ENCODE results near the gene CAMK2A.
A peak's percentile ranks its signal among the peaks of the same experiment; 100 is the strongest.

The CAMK2A gene

DNA sequence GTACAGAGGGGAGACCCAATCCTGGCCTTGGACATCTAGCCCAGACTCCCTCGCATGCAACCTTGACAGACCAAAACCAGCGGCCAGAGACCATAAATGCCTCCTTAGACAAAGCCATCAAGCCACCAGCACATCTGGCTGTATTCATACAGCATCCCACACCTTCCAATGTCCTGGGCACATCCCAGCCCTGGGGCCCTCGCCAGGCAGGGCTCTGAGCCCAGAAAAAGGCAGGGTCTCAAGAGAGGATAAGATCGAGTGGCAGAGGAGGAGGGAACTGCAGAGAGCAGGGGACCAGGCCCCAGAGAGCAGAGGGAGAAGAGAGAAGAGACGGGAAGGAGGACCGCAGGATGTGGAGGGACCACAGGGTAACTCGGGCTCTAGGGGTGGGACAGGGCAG lies 45.4 kb downstream of the CAMK2A start:
- ChIA-PET CTCF (no interaction called here), POLR2A (no interaction called here)
- Histone ChIP-seq H3K9me3 (ENCODE audit: control insufficient read depth, insufficient read depth, low read depth, low read length) (no peaks in the 10 kb centered on the region), H3K4me1 (ENCODE audit: control insufficient read depth, insufficient read depth, low read length) (no peaks in the 10 kb centered on the region), H3K36me3 (ENCODE audit: control insufficient read depth in 2 of 2, insufficient read depth in 1 of 2, low read length in 2 of 2) (no peaks in the 10 kb centered on the region), H3K4me3 (ENCODE audit: low read depth, low read length) (no peak overlapping the region), H3K27ac (ENCODE audit: extremely low read depth, low read depth, low read length) (no peak overlapping the region)
- TF ChIP-seq ZBTB8A (tag by site-specific recombination; IDR thresholded peaks at IDR 0.05) = peak; percentile 18; the same call in 1 of the 2 replicates
- TF ChIP-seq ZNF747 (tag by site-specific recombination; IDR thresholded peaks at IDR 0.05) = no peak

DNA sequence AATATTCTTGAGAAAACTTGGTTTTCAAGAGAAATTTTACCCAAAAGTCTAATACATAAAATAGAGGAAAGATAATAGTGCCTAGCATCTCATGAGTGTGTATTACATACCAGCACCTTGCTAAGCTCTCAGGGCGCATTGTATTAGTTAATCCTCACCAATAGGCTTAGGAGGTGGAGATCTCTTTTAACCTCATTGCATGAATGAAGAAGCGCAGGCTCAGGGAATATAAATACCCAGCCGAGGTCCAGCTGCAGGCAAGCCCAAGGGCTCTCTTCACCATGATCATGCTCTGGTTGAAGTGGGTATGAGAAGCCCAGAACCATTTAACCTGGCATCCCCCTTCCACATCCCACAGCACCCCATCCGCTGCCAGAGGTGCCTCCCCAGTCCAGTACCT lies 46.0 kb downstream of the CAMK2A start:
- TF ChIP-seq ZSCAN23 (tag by site-specific recombination; IDR thresholded peaks at IDR 0.05) = no peak
- TF ChIP-seq, protein P1, sequence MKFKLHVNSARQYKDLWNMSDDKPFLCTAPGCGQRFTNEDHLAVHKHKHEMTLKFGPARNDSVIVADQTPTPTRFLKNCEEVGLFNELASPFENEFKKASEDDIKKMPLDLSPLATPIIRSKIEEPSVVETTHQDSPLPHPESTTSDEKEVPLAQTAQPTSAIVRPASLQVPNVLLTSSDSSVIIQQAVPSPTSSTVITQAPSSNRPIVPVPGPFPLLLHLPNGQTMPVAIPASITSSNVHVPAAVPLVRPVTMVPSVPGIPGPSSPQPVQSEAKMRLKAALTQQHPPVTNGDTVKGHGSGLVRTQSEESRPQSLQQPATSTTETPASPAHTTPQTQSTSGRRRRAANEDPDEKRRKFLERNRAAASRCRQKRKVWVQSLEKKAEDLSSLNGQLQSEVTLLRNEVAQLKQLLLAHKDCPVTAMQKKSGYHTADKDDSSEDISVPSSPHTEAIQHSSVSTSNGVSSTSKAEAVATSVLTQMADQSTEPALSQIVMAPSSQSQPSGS (tag by site-specific recombination; IDR thresholded peaks at IDR 0.05; ENCODE audit: low read depth) = no peak
- TF ChIP-seq SETDB1 (IDR thresholded peaks at IDR 0.05; ENCODE audit: insufficient read length, low read length) = no peak
- no peak for TF ChIP-seq ZBTB7A (tag by site-specific recombination; IDR thresholded peaks at IDR 0.05; ENCODE audit: low read depth)
- no peak for TF ChIP-seq FEZF1 (tag by site-specific recombination; IDR thresholded peaks at IDR 0.05)
- TF ChIP-seq HOXA7 (CRISPR knock-in tag; IDR thresholded peaks at IDR 0.05; ENCODE audit: borderline replicate concordance) = no peak
- H3K36me3 ChIP-seq (ENCODE audit: control insufficient read depth in 2 of 2, insufficient read depth in 1 of 2, low read length in 2 of 2) = no peaks in the 10 kb centered on the region
- H3K4me1 ChIP-seq (ENCODE audit: control insufficient read depth, insufficient read depth, low read length) = no peaks in the 10 kb centered on the region
- no peak overlapping the region for H3K4me3 ChIP-seq (ENCODE audit: low read depth, low read length)
- H3K27ac ChIP-seq (ENCODE audit: extremely low read depth, low read depth, low read length) = no peak overlapping the region
- no peaks in the 10 kb centered on the region for H3K9me3 ChIP-seq (ENCODE audit: control insufficient read depth, insufficient read depth, low read depth, low read length)
- ChIA-PET CTCF (no interaction called here), POLR2A (no interaction called here)

DNA sequence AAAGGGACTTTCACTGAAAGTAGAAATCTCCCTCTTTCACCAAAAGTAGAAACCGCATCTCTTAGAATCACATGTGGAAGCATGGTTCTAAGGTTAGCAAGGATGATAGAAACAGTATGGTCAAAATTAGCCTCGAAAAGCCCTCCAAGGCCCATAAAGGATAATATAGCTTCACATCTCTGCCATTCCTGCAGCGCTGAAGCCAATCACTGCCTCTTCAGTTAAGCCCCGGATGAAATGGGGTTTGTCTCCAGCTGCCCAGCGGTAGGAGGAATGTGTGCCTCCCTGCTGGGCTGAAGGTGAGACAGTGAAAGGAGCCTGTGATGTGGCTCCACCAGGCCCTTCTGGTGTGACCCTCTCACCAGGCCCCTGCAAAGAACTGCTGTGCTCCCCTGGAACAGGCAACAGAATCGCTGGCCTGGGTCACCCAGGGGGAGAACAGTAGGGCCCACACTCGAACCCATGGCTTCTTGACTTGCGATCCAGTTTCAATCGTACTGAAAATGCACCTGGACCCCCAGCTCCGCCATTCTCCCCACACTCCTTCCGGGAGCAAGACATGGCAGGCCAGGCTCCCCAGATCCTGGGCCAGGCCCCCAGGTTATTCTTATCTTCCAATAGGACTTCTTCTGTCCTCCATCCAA lies 47.2 kb downstream of the CAMK2A start:
- H3K27ac ChIP-seq (ENCODE audit: extremely low read depth, low read depth, low read length) = no peak overlapping the region
- H3K9me3 ChIP-seq (ENCODE audit: control insufficient read depth, insufficient read depth, low read depth, low read length) = no peaks in the 10 kb centered on the region
- POLR2A ChIA-PET = no interaction called here
- CTCF ChIA-PET = interaction anchor here (1.1 to 1.2 kb wide), 2 partner anchors 24 to 108 kb away, joined by 4 read pairs; no protein-coding TSS in a partner anchor
- H3K4me3 ChIP-seq (ENCODE audit: low read depth, low read length) = no peak overlapping the region
- TF ChIP-seq ZBTB21 (tag by site-specific recombination; IDR thresholded peaks at IDR 0.05) (no peak), KLF7 (tag by site-specific recombination; IDR thresholded peaks at IDR 0.05; ENCODE audit: borderline replicate concordance) (no peak), ZSCAN23 (tag by site-specific recombination; IDR thresholded peaks at IDR 0.05) (no peak), ZIC2 (tag by site-specific recombination; IDR thresholded peaks at IDR 0.05) (peak; percentile 43)
- TF ChIP-seq, protein P2, sequence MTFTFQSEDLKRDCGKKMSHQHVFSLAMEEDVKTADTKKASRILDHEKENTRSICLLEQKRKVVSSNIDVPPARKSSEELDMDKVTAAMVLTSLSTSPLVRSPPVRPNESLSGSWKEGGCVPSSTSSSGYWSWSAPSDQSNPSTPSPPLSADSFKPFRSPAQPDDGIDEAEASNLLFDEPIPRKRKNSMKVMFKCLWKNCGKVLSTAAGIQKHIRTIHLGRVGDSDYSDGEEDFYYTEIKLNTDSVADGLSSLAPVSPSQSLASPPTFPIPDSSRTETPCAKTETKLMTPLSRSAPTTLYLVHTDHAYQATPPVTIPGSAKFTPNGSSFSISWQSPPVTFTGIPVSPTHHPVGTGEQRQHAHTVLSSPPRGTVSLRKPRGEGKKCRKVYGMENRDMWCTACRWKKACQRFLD (tag by site-specific recombination; IDR thresholded peaks at IDR 0.05) = no peak
- no peaks in the 10 kb centered on the region for H3K36me3 ChIP-seq (ENCODE audit: control insufficient read depth in 2 of 2, insufficient read depth in 1 of 2, low read length in 2 of 2)
- no peaks in the 10 kb centered on the region for H3K4me1 ChIP-seq (ENCODE audit: control insufficient read depth, insufficient read depth, low read length)

DNA sequence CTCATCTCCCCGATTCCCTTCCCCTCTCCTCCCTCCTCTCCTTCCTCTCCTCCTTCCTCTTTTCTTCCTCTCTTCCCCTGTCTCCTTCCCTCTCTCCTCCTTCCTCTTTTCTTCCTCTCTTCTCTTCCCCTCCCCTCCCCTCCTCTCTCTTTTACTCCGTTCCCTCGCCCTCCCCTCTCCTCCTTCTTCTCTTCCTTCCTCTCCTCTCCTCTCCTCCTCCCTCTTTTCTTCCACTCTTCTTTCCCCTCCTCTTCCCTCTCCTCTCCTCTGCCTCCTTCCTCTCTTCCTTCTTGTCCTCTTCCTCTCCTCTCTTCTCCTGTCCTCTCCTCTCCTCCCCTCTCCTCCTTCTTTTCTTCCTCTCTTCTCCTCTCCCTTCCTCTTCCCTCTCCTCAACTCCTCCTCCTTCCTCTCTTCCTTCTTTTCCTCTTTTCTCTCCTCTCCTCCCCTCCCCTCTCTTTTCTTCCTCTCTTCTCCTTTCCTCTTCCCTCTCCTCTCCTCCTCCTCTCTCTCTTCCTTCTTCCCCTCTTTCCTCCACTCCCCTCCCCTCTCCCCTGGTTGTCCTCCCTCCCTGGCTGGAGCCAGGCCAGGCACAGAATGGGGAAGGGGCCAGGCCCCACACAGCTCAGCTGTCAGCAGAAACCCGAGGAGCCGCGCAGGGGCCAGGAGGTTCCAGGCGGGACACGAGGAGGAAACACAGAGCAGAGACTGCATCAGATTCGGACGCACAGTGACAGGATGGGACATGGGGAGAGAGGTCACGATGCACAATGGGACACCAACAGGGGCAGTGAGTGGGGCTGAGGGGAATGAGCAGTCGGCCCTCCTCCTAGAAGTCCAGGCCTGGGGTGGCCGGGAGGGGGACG lies 48.0 kb downstream of the CAMK2A start:
- H3K9me3 ChIP-seq (ENCODE audit: control insufficient read depth, insufficient read depth, low read depth, low read length) = no peaks in the 10 kb centered on the region
- H3K36me3 ChIP-seq (ENCODE audit: control insufficient read depth in 2 of 2, insufficient read depth in 1 of 2, low read length in 2 of 2) = no peaks in the 10 kb centered on the region
- ChIA-PET CTCF (interaction anchor here (1.1 kb wide), 1 partner anchor 109 kb away, joined by 4 read pairs; no protein-coding TSS in a partner anchor), POLR2A (no interaction called here)
- H3K4me3 ChIP-seq (ENCODE audit: low read depth, low read length) = no peak overlapping the region
- H3K27ac ChIP-seq (ENCODE audit: extremely low read depth, low read depth, low read length) = no peak overlapping the region
- no peaks in the 10 kb centered on the region for H3K4me1 ChIP-seq (ENCODE audit: control insufficient read depth, insufficient read depth, low read length)
- TF ChIP-seq ZNF19 (tag by site-specific recombination; IDR thresholded peaks at IDR 0.05; ENCODE audit: low read depth) = no peak
- TF ChIP-seq ZNF423 (tag by site-specific recombination; IDR thresholded peaks at IDR 0.05) = no peak
- TF ChIP-seq ZNF560 (tag by site-specific recombination; IDR thresholded peaks at IDR 0.05; ENCODE audit: borderline replicate concordance) = no peak
- TF ChIP-seq, protein P3, sequence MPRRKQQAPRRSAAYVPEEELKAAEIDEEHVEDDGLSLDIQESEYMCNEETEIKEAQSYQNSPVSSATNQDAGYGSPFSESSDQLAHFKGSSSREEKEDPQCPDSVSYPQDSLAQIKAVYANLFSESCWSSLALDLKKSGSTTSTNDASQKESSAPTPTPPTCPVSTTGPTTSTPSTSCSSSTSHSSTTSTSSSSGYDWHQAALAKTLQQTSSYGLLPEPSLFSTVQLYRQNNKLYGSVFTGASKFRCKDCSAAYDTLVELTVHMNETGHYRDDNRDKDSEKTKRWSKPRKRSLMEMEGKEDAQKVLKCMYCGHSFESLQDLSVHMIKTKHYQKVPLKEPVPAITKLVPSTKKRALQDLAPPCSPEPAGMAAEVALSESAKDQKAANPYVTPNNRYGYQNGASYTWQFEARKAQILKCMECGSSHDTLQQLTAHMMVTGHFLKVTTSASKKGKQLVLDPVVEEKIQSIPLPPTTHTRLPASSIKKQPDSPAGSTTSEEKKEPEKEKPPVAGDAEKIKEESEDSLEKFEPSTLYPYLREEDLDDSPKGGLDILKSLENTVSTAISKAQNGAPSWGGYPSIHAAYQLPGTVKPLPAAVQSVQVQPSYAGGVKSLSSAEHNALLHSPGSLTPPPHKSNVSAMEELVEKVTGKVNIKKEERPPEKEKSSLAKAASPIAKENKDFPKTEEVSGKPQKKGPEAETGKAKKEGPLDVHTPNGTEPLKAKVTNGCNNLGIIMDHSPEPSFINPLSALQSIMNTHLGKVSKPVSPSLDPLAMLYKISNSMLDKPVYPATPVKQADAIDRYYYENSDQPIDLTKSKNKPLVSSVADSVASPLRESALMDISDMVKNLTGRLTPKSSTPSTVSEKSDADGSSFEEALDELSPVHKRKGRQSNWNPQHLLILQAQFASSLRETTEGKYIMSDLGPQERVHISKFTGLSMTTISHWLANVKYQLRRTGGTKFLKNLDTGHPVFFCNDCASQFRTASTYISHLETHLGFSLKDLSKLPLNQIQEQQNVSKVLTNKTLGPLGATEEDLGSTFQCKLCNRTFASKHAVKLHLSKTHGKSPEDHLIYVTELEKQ (tag by site-specific recombination; IDR thresholded peaks at IDR 0.05; ENCODE audit: borderline replicate concordance) = no peak
- no peak for TF ChIP-seq ZNF341 (tag by site-specific recombination; IDR thresholded peaks at IDR 0.05; ENCODE audit: low read depth)
- TF ChIP-seq, protein P4, sequence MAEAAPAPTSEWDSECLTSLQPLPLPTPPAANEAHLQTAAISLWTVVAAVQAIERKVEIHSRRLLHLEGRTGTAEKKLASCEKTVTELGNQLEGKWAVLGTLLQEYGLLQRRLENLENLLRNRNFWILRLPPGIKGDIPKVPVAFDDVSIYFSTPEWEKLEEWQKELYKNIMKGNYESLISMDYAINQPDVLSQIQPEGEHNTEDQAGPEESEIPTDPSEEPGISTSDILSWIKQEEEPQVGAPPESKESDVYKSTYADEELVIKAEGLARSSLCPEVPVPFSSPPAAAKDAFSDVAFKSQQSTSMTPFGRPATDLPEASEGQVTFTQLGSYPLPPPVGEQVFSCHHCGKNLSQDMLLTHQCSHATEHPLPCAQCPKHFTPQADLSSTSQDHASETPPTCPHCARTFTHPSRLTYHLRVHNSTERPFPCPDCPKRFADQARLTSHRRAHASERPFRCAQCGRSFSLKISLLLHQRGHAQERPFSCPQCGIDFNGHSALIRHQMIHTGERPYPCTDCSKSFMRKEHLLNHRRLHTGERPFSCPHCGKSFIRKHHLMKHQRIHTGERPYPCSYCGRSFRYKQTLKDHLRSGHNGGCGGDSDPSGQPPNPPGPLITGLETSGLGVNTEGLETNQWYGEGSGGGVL (tag by site-specific recombination; IDR thresholded peaks at IDR 0.05) = peak; percentile 31

Data from HEK293 (cell line).